Measurements from ENCODE around the gene TNKS1BP1. TPM values are rescaled to one million over a fixed set of nuclear protein-coding genes. Genes with fewer than 3 reads are reported as not detected.
"Not testable (repeated sequence)": the region's sequence is repeated elsewhere in the genome, so short reads cannot be mapped to it uniquely, and the experiment has no call there.

TNKS1BP1 gene
- total RNA-seq, 4 donors from 2014 or later, result 93.9 to 215 (median 124) TPM

GRCh38 chr11:57288771-57289579 is 35.8 kb downstream of the TNKS1BP1 start:
- Histone ChIP-seq H3K9me3 (no peaks in the 10 kb centered on the region), H3K27me3 (no peaks in the 10 kb centered on the region), H3K27ac (replicated peaks in 1 of 4) (peak overlapping the region in 2 of 4 donors; percentile 14 to 17), H3K4me1 (peaks cover 0 to 12% (median 5%) of the 10 kb centered on the region in 4 donors), H3K36me3 (no peaks in the 10 kb centered on the region), H3K4me3 (no peak overlapping the region)
- no peak for TF ChIP-seq POLR2AphosphoS5 (IDR thresholded peaks at IDR 0.05)
- no peak for TF ChIP-seq CTCF (IDR thresholded peaks at IDR 0.05)
- no peak for TF ChIP-seq POLR2A (IDR thresholded peaks at IDR 0.05; ENCODE audit: low read depth)
- TF ChIP-seq EP300 (IDR thresholded peaks at IDR 0.05), result no peak
- no peak for DNase-seq (ENCODE audit: extremely low spot score)
- WGBS, result 31% methylated on average over 9 of the region's 11 CpGs
- intact Hi-C loops (cut with DNase I), result no loop called here

GRCh38 chr11:57287884-57288283 is 36.9 kb downstream of the TNKS1BP1 start:
- DNase-seq (ENCODE audit: extremely low spot score), result no peak
- no peaks in the 10 kb centered on the region for H3K9me3 ChIP-seq
- H3K36me3 ChIP-seq, result no peaks in the 10 kb centered on the region
- WGBS, result 93% methylated on average over 3 of the region's 3 CpGs
- no peak for TF ChIP-seq EP300 (IDR thresholded peaks at IDR 0.05)
- TF ChIP-seq POLR2A (IDR thresholded peaks at IDR 0.05; ENCODE audit: low read depth), result no peak
- TF ChIP-seq CTCF (IDR thresholded peaks at IDR 0.05), result no peak
- TF ChIP-seq POLR2AphosphoS5 (IDR thresholded peaks at IDR 0.05), result no peak
- no peaks in the 10 kb centered on the region for H3K27me3 ChIP-seq
- intact Hi-C loops (cut with DNase I), result no loop called here
- H3K27ac ChIP-seq (replicated peaks in 1 of 4), result no peak overlapping the region
- peaks cover 0 to 12% (median 5%) of the 10 kb centered on the region in 4 donors for H3K4me1 ChIP-seq
- no peak overlapping the region for H3K4me3 ChIP-seq

- Histone ChIP-seq H3K27ac (replicated peaks in 1 of 4) (no peak overlapping the region), H3K9me3 (no peaks in the 10 kb centered on the region), H3K4me3 (no peak overlapping the region), H3K36me3 (no peaks in the 10 kb centered on the region), H3K4me1 (peaks cover 3 to 16% (median 7%) of the 10 kb centered on the region in 4 donors), H3K27me3 (no peaks in the 10 kb centered on the region)
- TF ChIP-seq EP300 (IDR thresholded peaks at IDR 0.05), result no peak
- no peak for TF ChIP-seq POLR2AphosphoS5 (IDR thresholded peaks at IDR 0.05)
- TF ChIP-seq CTCF (IDR thresholded peaks at IDR 0.05), result no peak
- TF ChIP-seq POLR2A (IDR thresholded peaks at IDR 0.05; ENCODE audit: low read depth), result no peak
- DNase-seq (ENCODE audit: extremely low spot score), result no peak
- intact Hi-C loops (cut with DNase I), result no loop called here
- WGBS, result 90% methylated on average over 2 of the region's 2 CpGs
Measured at GRCh38 chr11:57283231-57283990, 41.3 kb downstream of the TNKS1BP1 start.

GRCh38 chr11:57281546-57281945 is 43.2 kb downstream of the TNKS1BP1 start:
- H3K36me3 ChIP-seq; DNase-seq (ENCODE audit: extremely low spot score); intact Hi-C loops (cut with DNase I); H3K4me3 ChIP-seq; H3K9me3 ChIP-seq; H3K27me3 ChIP-seq; H3K27ac ChIP-seq (replicated peaks in 1 of 4): not testable (repeated sequence)
- WGBS, result 93% methylated on average over 6 of the region's 6 CpGs
- H3K4me1 ChIP-seq, result peaks cover 12 to 35% (median 22%) of the 10 kb centered on the region in 4 donors

GRCh38 chr11:57279116-57279515 is 45.6 kb downstream of the TNKS1BP1 start:
- Histone ChIP-seq H3K4me3 (no peak overlapping the region), H3K36me3 (no peaks in the 10 kb centered on the region), H3K4me1 (peaks cover 14 to 35% (median 22%) of the 10 kb centered on the region in 4 donors), H3K9me3 (no peaks in the 10 kb centered on the region), H3K27ac (replicated peaks in 1 of 4) (peak overlapping the region in 2 of 4 donors; percentile 75 to 76), H3K27me3 (no peaks in the 10 kb centered on the region)
- TF ChIP-seq CTCF (IDR thresholded peaks at IDR 0.05), result no peak
- TF ChIP-seq POLR2A (IDR thresholded peaks at IDR 0.05; ENCODE audit: low read depth), result no peak
- no peak for TF ChIP-seq EP300 (IDR thresholded peaks at IDR 0.05)
- no peak for TF ChIP-seq POLR2AphosphoS5 (IDR thresholded peaks at IDR 0.05)
- 89% methylated on average over 5 of the region's 5 CpGs for WGBS
- no peak for DNase-seq (ENCODE audit: extremely low spot score)
- intact Hi-C loops (cut with DNase I), result no loop called here
